Calu3 (cell line): ENCODE data around the gene JAG1. TPM values are rescaled to one million over a fixed set of nuclear protein-coding genes. Genes with fewer than 3 reads are reported as not detected.

ENCODE experiments used
- BruUV-seq: library from RNA; stranded (reverse); fragments of 400-500 nt; replicated peaks from 2 replicates; lab custom pipeline; 2021; lab: Mats Ljungman, UMichigan
- CTCF ChIA-PET: fragments of 300-600 bp; sonication (Branson Sonifier 250); formaldehyde crosslinking; loops from one replicate; lab custom pipeline; 2022; ENCODE audit warnings: antibody characterized with exemption; lab: Charles Lee
- DNase-seq: peaks from one replicate; pipeline ENCODE4 v3.0.0; 2022
- H3K27ac Mint-ChIP-seq: one replicate; pipeline ENCODE4 v1.8.0; 2022; ENCODE audit warnings: mixed read lengths; ENCODE audit not compliant: unreplicated experiment
- H3K27me3 Mint-ChIP-seq: one replicate; pipeline ENCODE4 v1.8.0; 2022; ENCODE audit warnings: mixed read lengths; ENCODE audit not compliant: unreplicated experiment
- H3K36me3 Mint-ChIP-seq: one replicate; pipeline ENCODE4 v1.8.0; 2022; ENCODE audit warnings: mild to moderate bottlenecking, moderate library complexity, mixed read lengths; ENCODE audit not compliant: insufficient read depth, unreplicated experiment
- H3K4me1 Mint-ChIP-seq: one replicate; pipeline ENCODE4 v1.8.0; 2022; ENCODE audit warnings: mild to moderate bottlenecking, low read depth, mixed read lengths; ENCODE audit not compliant: unreplicated experiment
- H3K4me3 Mint-ChIP-seq: one replicate; pipeline ENCODE4 v1.8.0; 2022; ENCODE audit warnings: mild to moderate bottlenecking, low read depth, moderate library complexity, mixed read lengths; ENCODE audit not compliant: unreplicated experiment
- H3K9me3 Mint-ChIP-seq: one replicate; pipeline ENCODE4 v1.8.0; 2022; ENCODE audit warnings: low read depth, mixed read lengths; ENCODE audit not compliant: unreplicated experiment
- intact Hi-C: fragments of 100-400 bp; cut with micrococcal nuclease; formaldehyde crosslinking; loops from one replicate; pipeline ENCODE4 v1.10.0; 2022; ENCODE audit not compliant: unreplicated experiment
- total RNA-seq: library from RNA; stranded (reverse); gene quantifications from 2 replicates; pipeline ENCODE4 v1.2.3, GENCODE V29; 2022
- TF ChIP-seq, protein P1 (sequence below): fragments of 200-600 bp; IDR thresholded peaks from one replicate; pipeline ENCODE4 v1.8.0; 2022; ENCODE audit warnings: antibody characterized with exemption; ENCODE audit not compliant: unreplicated experiment

Gene JAG1
- total RNA-seq, 1 experiment from 2014 or later: 245 TPM

GRCh38 chr20:10605547-10606195, 68.1 kb downstream of the JAG1 start:
- intact Hi-C loops: no loop called here
- CTCF ChIA-PET: interaction anchor here (0.8 kb wide), 1 partner anchor 13 kb away, joined by 3 read pairs; no protein-coding TSS in a partner anchor
- no peak for DNase-seq
- H3K27ac Mint-ChIP-seq: no peak overlapping the region
- H3K4me3 Mint-ChIP-seq: no peak overlapping the region
- H3K9me3 Mint-ChIP-seq: peaks cover 2% of the 10 kb centered on the region
- TF ChIP-seq, protein P1, sequence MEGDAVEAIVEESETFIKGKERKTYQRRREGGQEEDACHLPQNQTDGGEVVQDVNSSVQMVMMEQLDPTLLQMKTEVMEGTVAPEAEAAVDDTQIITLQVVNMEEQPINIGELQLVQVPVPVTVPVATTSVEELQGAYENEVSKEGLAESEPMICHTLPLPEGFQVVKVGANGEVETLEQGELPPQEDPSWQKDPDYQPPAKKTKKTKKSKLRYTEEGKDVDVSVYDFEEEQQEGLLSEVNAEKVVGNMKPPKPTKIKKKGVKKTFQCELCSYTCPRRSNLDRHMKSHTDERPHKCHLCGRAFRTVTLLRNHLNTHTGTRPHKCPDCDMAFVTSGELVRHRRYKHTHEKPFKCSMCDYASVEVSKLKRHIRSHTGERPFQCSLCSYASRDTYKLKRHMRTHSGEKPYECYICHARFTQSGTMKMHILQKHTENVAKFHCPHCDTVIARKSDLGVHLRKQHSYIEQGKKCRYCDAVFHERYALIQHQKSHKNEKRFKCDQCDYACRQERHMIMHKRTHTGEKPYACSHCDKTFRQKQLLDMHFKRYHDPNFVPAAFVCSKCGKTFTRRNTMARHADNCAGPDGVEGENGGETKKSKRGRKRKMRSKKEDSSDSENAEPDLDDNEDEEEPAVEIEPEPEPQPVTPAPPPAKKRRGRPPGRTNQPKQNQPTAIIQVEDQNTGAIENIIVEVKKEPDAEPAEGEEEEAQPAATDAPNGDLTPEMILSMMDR: no peak
- H3K27me3 Mint-ChIP-seq: no peaks in the 10 kb centered on the region
- peaks cover 5% of the 10 kb centered on the region for H3K36me3 Mint-ChIP-seq
- BruUV-seq: no TSS peak
- H3K4me1 Mint-ChIP-seq: peaks cover 13% of the 10 kb centered on the region

- TF ChIP-seq, protein P1: no peak
- H3K27ac Mint-ChIP-seq: peak overlapping the region; percentile 16
- H3K4me1 Mint-ChIP-seq: peaks cover 13% of the 10 kb centered on the region
- BruUV-seq: no TSS peak
- DNase-seq: no peak
- no peaks in the 10 kb centered on the region for H3K27me3 Mint-ChIP-seq
- H3K36me3 Mint-ChIP-seq: peaks cover 5% of the 10 kb centered on the region
- intact Hi-C loops: no loop called here
- CTCF ChIA-PET: interaction anchor here (0.5 kb wide), 1 partner anchor 63 kb away, joined by 6 read pairs; no protein-coding TSS in a partner anchor
- H3K9me3 Mint-ChIP-seq: peaks cover 2% of the 10 kb centered on the region
- no peak overlapping the region for H3K4me3 Mint-ChIP-seq
These were observed 68.8 kb downstream of the JAG1 start for GRCh38 chr20:10604865-10605440.

GRCh38 chr20:10603971-10604864, 69.6 kb downstream of the JAG1 start:
- Mint-ChIP-seq H3K27me3 (no peaks in the 10 kb centered on the region), H3K36me3 (peaks cover 5% of the 10 kb centered on the region), H3K9me3 (peaks cover 2% of the 10 kb centered on the region), H3K4me1 (peaks cover 13% of the 10 kb centered on the region), H3K4me3 (no peak overlapping the region), H3K27ac (peak overlapping the region; percentile 16)
- BruUV-seq: no TSS peak
- TF ChIP-seq, protein P1: no peak
- intact Hi-C loops: no loop called here
- peak; percentile 23 for DNase-seq
- CTCF ChIA-PET: interaction anchor here (0.5 kb wide), 1 partner anchor 63 kb away, joined by 6 read pairs; no protein-coding TSS in a partner anchor

- no peak for DNase-seq
- peaks cover 21% of the 10 kb centered on the region for H3K4me1 Mint-ChIP-seq
- no TSS peak for BruUV-seq
These were observed 70.4 kb downstream of the JAG1 start for GRCh38 chr20:10603378-10603777.

More at GRCh38 chr20:10603378-10603777, 70.4 kb downstream of the JAG1 start:
- peaks cover 2% of the 10 kb centered on the region for H3K9me3 Mint-ChIP-seq
- CTCF ChIA-PET: no interaction called here
- intact Hi-C loops: no loop called here
- H3K27ac Mint-ChIP-seq: peak overlapping the region; percentile 16
- no peak overlapping the region for H3K4me3 Mint-ChIP-seq
- peaks cover 5% of the 10 kb centered on the region for H3K36me3 Mint-ChIP-seq
- TF ChIP-seq, protein P1: no peak
- H3K27me3 Mint-ChIP-seq: no peaks in the 10 kb centered on the region
